ENCODE measurements around the gene SYNGR2. TPM values are rescaled to one million over a fixed set of nuclear protein-coding genes. Genes with fewer than 3 reads are reported as not detected.
A peak's percentile ranks its signal among the peaks of the same experiment; 100 is the strongest.

Gene SYNGR2
- total and polyA plus RNA-seq, 9 of the 15 experiments (the other 6 are each of a cell fraction or from before 2014, with no cell fraction given) = 1.4 to 173 (median 87.8) TPM

GRCh38 chr17:78126895-78127238 is 41.5 kb upstream of the SYNGR2 start:
- ChIA-PET POLR2A (interaction anchor here (0.7 to 2.2 kb wide), 3 partner anchors 9 to 60 kb away, joined by 3 to 14 read pairs (median 8); partner anchors contain the start of genes AFMID and TK1), CTCF (ENCODE audit: low intra/inter-chr PET ratio) (no interaction called here)
- Histone ChIP-seq H2AFZ (ENCODE audit: low read depth, low read length) (no peak overlapping the region), H3K9me1 (ENCODE audit: control insufficient read depth, insufficient read depth, low read length) (no peaks in the 10 kb centered on the region), H3K27me3 (ENCODE audit: control insufficient read depth in 2 of 2, insufficient read depth in 2 of 2, low read length in 2 of 2) (no peaks in the 10 kb centered on the region), H3K79me2 (ENCODE audit: control insufficient read depth, insufficient read depth, low read length) (peaks cover 86% of the 10 kb centered on the region), H4K20me1 (replicated peaks; ENCODE audit: control insufficient read depth, insufficient read depth, low read length) (no peaks in the 10 kb centered on the region; the same call in 1 of the 2 replicates), H3K9me3 (replicated peaks; ENCODE audit: control insufficient read depth, insufficient read depth, low read depth, low read length) (no peaks in the 10 kb centered on the region), H3K4me3 (peak overlapping the region; percentile 98), H3K27ac (ENCODE audit: extremely low read depth, low read depth, low read length) (peak overlapping the region; percentile 81), H3K9ac (ENCODE audit: insufficient read depth in 1 of 2, low read depth in 2 of 2, low read length in 2 of 2) (peak overlapping the region; percentile 82 to 95), H3K4me2 (ENCODE audit: insufficient read depth, low read length) (peak overlapping the region; percentile 81), H3K4me1 (replicated peaks in 1 of 2; ENCODE audit: control insufficient read depth in 2 of 2, insufficient read depth in 2 of 2, low read length in 2 of 2) (peaks cover 29 to 85% of the 10 kb centered on the region in 2 experiments), H3K36me3 (ENCODE audit: control insufficient read depth, insufficient read depth, low read length) (peaks cover 53% of the 10 kb centered on the region)
- DNase-seq (ENCODE audit: extremely low read depth in 1 of 4, low spot score in 3 of 4) (peak in 1 of 4 experiments; percentile 31), ATAC-seq (no peak), FAIRE-seq (no peak)
- in situ Hi-C loops (cut with MboI) = no loop called here
- TF ChIP-seq ZNF3 (CRISPR knock-in tag; IDR thresholded peaks at IDR 0.05) = no peak
- 0 out of 2 replicates have a peak, but pooled peaks have one; percentile 44 for TF ChIP-seq DPF2 (IDR thresholded peaks at IDR 0.05)
- no peak for TF ChIP-seq ZNF274 (IDR thresholded peaks at IDR 0.05; ENCODE audit: borderline replicate concordance, low read depth, low read length)
- intact Hi-C loops (cut with micrococcal nuclease) = loop anchor here (5.0 kb wide), 1 partner anchor 40 kb away; the partner anchor contains the start of gene SYNGR2
- WGBS (ENCODE audit: insufficient coverage, low coverage, missing lambda C conversion rate) = 82% methylated on average over 2 of the region's 6 CpGs
- no TSS peak for BruUV-seq (replicated peaks)

DNA sequence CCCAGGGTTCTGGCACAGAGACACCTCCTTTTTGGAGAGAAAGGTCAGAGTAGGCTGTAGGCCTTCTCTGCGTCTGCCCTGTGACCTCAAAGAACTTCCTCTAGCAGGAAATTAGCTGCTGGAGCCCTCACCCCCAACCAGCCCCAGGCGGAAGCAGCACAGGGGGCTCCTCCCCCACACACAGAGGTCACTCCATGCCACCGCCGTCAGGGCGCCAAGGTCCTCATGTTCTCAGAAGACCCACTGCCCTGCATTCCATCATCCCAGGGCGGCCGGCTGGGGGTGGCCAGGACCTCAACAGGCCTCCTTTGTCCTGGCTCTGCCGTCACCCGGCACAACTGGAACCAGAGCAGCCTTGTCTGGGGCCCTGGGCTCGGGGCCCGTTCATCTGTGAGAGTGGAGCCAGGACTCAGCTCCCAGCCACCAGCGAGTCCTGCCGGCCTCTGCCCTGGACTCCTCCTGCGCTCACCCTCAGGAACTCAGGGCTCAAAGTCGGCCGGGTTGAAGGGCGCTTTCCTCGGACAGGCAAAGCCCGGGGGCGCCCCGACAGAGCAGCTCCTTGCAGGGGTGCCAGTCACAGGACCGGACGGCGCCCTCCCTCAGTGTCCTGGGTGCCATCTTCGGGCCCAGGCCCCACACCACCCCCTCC is 41.0 kb upstream of the SYNGR2 start:
- intact Hi-C loops (cut with micrococcal nuclease) (loop anchor here (5.0 kb wide), 1 partner anchor 40 kb away; the partner anchor contains the start of gene SYNGR2), in situ Hi-C loops (cut with MboI) (no loop called here)
- BruUV-seq (replicated peaks) = TSS peak; percentile 78
- H3K27ac ChIP-seq (ENCODE audit: extremely low read depth, low read depth, low read length) = peak overlapping the region; percentile 81
- peak overlapping the region; percentile 81 for H3K4me2 ChIP-seq (ENCODE audit: insufficient read depth, low read length)
- peaks cover 48% of the 10 kb centered on the region for H3K36me3 ChIP-seq (ENCODE audit: control insufficient read depth, insufficient read depth, low read length)
- ATAC-seq (peak; percentile 63), DNase-seq (ENCODE audit: extremely low read depth in 1 of 4, low spot score in 3 of 4) (peak; percentile 46 to 86 (median 64)), FAIRE-seq (peak; percentile 92)
- no peaks in the 10 kb centered on the region for H3K27me3 ChIP-seq (ENCODE audit: control insufficient read depth in 2 of 2, insufficient read depth in 2 of 2, low read length in 2 of 2)
- WGBS (ENCODE audit: insufficient coverage, low coverage, missing lambda C conversion rate) = 0% methylated on average over 23 of the region's 25 CpGs
- CTCF ChIA-PET (ENCODE audit: low intra/inter-chr PET ratio) = no interaction called here
- no peaks in the 10 kb centered on the region for H3K9me1 ChIP-seq (ENCODE audit: control insufficient read depth, insufficient read depth, low read length)
- H3K9ac ChIP-seq (ENCODE audit: insufficient read depth in 1 of 2, low read depth in 2 of 2, low read length in 2 of 2) = peak overlapping the region; percentile 82 to 95
- H2AFZ ChIP-seq (ENCODE audit: low read depth, low read length) = no peak overlapping the region
- peaks cover 81% of the 10 kb centered on the region for H3K79me2 ChIP-seq (ENCODE audit: control insufficient read depth, insufficient read depth, low read length)
- POLR2A ChIA-PET = interaction anchor here (0.7 to 2.2 kb wide), 12 partner anchors 8 to 96 kb away, joined by 3 to 14 read pairs (median 4); partner anchors contain the start of genes AFMID and TK1
- no peaks in the 10 kb centered on the region for H3K9me3 ChIP-seq (replicated peaks; ENCODE audit: control insufficient read depth, insufficient read depth, low read depth, low read length)
- H3K4me1 ChIP-seq (replicated peaks in 1 of 2; ENCODE audit: control insufficient read depth in 2 of 2, insufficient read depth in 2 of 2, low read length in 2 of 2) = peaks cover 29 to 85% of the 10 kb centered on the region in 2 experiments
- H4K20me1 ChIP-seq (replicated peaks; ENCODE audit: control insufficient read depth, insufficient read depth, low read length) = no peaks in the 10 kb centered on the region; the same call in 1 of the 2 replicates
- H3K4me3 ChIP-seq = peak overlapping the region; percentile 98
- TF ChIP-seq MECOM (CRISPR knock-in tag; IDR thresholded peaks at IDR 0.05) (no peak), KHSRP (IDR thresholded peaks at IDR 0.05) (no peak), NFXL1 (CRISPR knock-in tag; IDR thresholded peaks at IDR 0.05) (no peak), TBL1XR1 (IDR thresholded peaks at IDR 0.05; ENCODE audit: low read length in 2 of 2) (peak in 1 of 2 experiments; percentile 59; a peak in 2 of 4 replicates), MAFK (IDR thresholded peaks at IDR 0.05; ENCODE audit: low read length) (no peak), ZBTB12 (CRISPR knock-in tag; IDR thresholded peaks at IDR 0.05) (no peak), JUND (IDR thresholded peaks at IDR 0.05; ENCODE audit: borderline replicate concordance, low read depth, low read length) (no peak), JUND (tag; IDR thresholded peaks at IDR 0.05; ENCODE audit: borderline replicate concordance, low read depth, low read length) (peak; percentile 43; the same call in 1 of the 3 replicates), TFE3 (CRISPR knock-in tag; IDR thresholded peaks at IDR 0.05) (no peak)

Measured in K562 (cell line).